ENCODE data around the gene INTS4. TPM values are rescaled to one million over a fixed set of nuclear protein-coding genes. Genes with fewer than 3 reads are reported as not detected.
"Not testable (repeated sequence)": the region's sequence is repeated elsewhere in the genome, so short reads cannot be mapped to it uniquely, and the experiment has no call there.

INTS4 gene
- total RNA-seq, 2 donors from 2014 or later, result 21.5 to 28.0 TPM

DNA sequence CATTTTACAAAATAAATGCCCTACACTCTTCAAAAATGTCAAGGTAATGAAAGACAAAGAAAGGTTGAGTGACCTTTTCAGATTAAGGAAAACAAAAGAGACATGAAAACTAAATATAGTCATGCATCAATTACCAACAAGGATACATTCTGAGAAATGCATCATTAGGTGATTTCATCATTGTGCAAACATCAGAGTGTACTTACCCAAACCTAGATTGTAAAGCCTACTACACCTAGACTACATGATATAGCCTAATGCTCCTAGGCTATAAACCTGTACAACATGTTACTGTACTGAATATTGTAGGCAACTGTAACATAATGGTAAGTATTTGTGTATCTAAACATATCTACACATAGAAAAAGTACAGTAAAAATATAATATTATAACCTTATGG lies 26.7 kb downstream of the INTS4 start:
- DNase-seq, result no peak
- no peaks in the 10 kb centered on the region for H3K4me1 ChIP-seq
- TF ChIP-seq, protein P1, sequence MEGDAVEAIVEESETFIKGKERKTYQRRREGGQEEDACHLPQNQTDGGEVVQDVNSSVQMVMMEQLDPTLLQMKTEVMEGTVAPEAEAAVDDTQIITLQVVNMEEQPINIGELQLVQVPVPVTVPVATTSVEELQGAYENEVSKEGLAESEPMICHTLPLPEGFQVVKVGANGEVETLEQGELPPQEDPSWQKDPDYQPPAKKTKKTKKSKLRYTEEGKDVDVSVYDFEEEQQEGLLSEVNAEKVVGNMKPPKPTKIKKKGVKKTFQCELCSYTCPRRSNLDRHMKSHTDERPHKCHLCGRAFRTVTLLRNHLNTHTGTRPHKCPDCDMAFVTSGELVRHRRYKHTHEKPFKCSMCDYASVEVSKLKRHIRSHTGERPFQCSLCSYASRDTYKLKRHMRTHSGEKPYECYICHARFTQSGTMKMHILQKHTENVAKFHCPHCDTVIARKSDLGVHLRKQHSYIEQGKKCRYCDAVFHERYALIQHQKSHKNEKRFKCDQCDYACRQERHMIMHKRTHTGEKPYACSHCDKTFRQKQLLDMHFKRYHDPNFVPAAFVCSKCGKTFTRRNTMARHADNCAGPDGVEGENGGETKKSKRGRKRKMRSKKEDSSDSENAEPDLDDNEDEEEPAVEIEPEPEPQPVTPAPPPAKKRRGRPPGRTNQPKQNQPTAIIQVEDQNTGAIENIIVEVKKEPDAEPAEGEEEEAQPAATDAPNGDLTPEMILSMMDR (IDR thresholded peaks at IDR 0.05), result no peak
- no peak overlapping the region for H3K4me3 ChIP-seq
- no peaks in the 10 kb centered on the region for H3K27me3 ChIP-seq
- no peaks in the 10 kb centered on the region for H3K9me3 ChIP-seq
- intact Hi-C loops (cut with DNase I), result no loop called here
- H3K36me3 ChIP-seq, result no peaks in the 10 kb centered on the region
- H3K27ac ChIP-seq, result no peak overlapping the region
- H3K9ac ChIP-seq (ENCODE audit: low read depth in 2 of 2, low read length in 2 of 2), result no peak overlapping the region

DNA sequence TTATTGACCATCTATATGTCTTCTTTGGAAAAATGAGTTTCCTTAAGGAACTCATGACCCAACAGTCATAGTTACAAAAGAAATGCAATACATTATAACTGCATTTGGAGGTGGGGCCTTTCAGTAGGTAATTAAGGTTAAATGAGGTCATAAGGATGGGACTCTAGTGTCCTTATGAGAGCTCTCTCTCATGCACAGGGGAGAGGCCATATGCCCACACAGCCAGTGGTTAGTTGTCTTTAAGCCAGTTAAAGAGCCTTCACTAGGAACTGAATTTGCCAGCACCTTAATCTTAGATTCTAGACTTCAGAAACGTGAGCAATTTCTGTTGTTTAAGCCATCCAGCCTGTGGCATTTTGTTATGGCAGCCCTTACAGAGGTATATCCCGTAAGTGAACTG lies 27.3 kb downstream of the INTS4 start:
- intact Hi-C loops (cut with DNase I), result no loop called here
- H3K27ac ChIP-seq, result no peak overlapping the region
- TF ChIP-seq, protein P1 (IDR thresholded peaks at IDR 0.05), result no peak
- no peaks in the 10 kb centered on the region for H3K9me3 ChIP-seq
- H3K4me1 ChIP-seq, result no peaks in the 10 kb centered on the region
- no peak for DNase-seq
- no peak overlapping the region for H3K4me3 ChIP-seq
- H3K36me3 ChIP-seq, result no peaks in the 10 kb centered on the region
- H3K9ac ChIP-seq (ENCODE audit: low read depth in 2 of 2, low read length in 2 of 2), result no peak overlapping the region
- no peaks in the 10 kb centered on the region for H3K27me3 ChIP-seq

DNA sequence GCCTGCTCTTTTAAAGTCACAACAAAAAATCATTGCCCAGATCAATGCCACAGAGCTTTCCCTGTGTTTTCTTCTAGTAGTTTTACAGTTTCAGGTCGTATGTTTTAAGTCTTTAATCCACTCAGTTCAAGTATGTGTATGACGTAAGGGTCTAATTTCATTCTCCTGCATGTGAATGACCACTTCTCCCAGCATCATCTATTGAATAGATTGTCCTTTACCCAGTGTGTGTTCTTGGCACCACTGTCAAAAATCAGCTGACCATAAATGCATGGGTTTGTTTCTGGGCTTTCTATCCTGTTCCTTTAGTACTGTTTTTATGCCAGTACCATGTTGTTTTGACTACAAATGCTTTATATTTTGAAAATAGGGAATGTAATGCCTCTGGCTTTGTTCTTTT lies 28.1 kb downstream of the INTS4 start:
- no peaks in the 10 kb centered on the region for H3K9me3 ChIP-seq
- intact Hi-C loops (cut with DNase I), result no loop called here
- TF ChIP-seq, protein P1 (IDR thresholded peaks at IDR 0.05), result no peak

DNA sequence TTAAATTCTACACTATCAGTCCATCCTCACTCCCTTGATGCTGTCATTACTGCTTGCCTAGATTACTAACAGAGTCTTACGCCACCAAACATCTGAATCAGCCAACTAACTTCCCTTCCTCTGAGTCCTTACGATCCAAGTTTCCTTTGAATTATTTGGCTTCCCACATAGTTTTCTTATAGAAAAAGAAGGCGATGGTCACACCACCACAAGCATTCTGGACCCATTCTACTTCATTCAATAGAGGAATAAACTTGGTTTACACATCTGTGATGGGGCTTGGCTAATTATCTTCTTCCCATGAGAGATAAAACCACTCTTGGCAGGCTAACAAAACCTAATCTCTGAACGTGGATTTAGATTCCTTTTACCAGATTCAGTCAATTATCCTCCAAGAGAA lies 35.0 kb downstream of the INTS4 start:
- TF ChIP-seq, protein P1 (IDR thresholded peaks at IDR 0.05), result no peak
- no peaks in the 10 kb centered on the region for H3K36me3 ChIP-seq

More for the DNA sequence above, 28.1 kb downstream of the INTS4 start:
- H3K27me3 ChIP-seq, result no peaks in the 10 kb centered on the region
- H3K4me3 ChIP-seq, result no peak overlapping the region
- no peak overlapping the region for H3K9ac ChIP-seq (ENCODE audit: low read depth in 2 of 2, low read length in 2 of 2)
- H3K4me1 ChIP-seq, result no peaks in the 10 kb centered on the region
- DNase-seq, result no peak
- no peaks in the 10 kb centered on the region for H3K36me3 ChIP-seq
- no peak overlapping the region for H3K27ac ChIP-seq

DNA sequence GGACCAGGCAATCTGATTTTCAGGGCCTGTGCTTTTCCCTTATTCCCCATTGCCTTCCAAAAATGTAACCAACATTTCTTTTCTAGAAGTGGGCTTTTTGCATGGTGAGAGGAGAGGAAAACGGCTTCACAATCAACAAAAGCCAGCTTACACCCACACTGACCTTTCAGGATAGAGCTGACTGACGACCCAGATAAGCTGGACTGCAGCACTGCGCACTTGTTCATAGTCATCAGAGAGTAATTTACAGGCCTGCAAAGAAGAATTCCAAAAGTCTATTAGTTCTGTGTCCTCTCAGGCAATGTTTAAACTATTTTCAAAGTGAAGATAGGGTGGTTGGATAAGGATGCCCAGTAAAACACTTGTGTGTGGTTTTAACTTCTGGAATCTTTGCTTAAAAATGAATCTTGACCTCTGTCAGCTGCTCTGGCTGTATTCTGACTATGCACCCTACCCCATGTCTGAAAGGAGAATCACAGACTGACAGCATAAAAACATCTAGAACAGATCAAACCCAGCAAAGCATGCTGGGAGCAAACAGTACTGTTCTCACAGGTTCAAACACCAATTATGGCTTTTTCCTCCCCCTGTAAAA lies 35.8 kb downstream of the INTS4 start:
- H3K27ac ChIP-seq; intact Hi-C loops (cut with DNase I); H3K36me3 ChIP-seq; DNase-seq; H3K4me3 ChIP-seq; H3K9me3 ChIP-seq; H3K9ac ChIP-seq (ENCODE audit: low read depth in 2 of 2, low read length in 2 of 2); H3K4me1 ChIP-seq; H3K27me3 ChIP-seq: not testable (repeated sequence)

More for the DNA sequence above, 35.0 kb downstream of the INTS4 start:
- Histone ChIP-seq H3K4me1 (no peaks in the 10 kb centered on the region), H3K4me3 (no peak overlapping the region), H3K9ac (ENCODE audit: low read depth in 2 of 2, low read length in 2 of 2) (no peak overlapping the region), H3K27ac (no peak overlapping the region), H3K27me3 (no peaks in the 10 kb centered on the region), H3K9me3 (no peaks in the 10 kb centered on the region)
- intact Hi-C loops (cut with DNase I), result no loop called here
- DNase-seq, result no peak

DNA sequence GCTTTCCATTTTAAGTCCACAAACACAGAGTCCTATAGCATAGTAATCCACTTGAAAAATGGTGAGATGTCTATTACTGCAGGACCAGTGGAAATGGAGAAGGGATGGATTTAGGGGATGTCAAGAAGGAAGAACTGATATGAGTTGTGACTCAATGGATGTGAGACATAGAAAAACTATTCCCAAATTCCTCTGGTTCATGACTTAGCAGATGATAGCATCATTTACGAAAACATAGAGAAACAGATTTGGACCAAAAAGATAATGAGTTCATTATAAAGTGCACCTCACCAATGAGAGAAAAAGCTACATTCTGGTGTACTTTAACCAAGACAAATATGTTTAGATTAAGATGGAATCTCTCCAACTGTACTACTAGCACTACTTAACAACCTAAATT lies 51.2 kb downstream of the INTS4 start:
- intact Hi-C loops (cut with DNase I); H3K4me1 ChIP-seq: not testable (repeated sequence)

DNA sequence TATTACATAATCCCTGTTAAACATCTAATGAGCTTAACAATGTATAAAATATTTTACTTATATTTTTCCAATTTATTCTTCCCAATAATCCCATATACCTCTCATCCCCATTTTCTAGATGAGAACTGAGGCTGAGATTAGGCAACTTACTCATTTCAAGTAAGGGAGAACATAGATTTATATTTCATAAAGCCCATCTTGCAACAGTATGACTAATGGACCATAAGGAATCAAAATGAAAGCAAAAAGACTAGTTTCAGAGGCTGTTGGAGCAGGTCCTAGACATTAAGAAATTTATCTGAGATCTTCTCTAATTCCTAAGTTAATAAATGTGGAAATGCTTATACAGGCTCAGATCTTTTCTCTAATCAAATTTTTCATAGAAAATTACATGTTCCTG lies 52.0 kb downstream of the INTS4 start:
- H3K4me3 ChIP-seq; H3K27ac ChIP-seq; H3K9ac ChIP-seq (ENCODE audit: low read depth in 2 of 2, low read length in 2 of 2); H3K36me3 ChIP-seq; H3K9me3 ChIP-seq; DNase-seq; H3K4me1 ChIP-seq; intact Hi-C loops (cut with DNase I); H3K27me3 ChIP-seq: not testable (repeated sequence)

More for the DNA sequence above, 51.2 kb downstream of the INTS4 start:
- not testable (repeated sequence) for H3K9ac ChIP-seq (ENCODE audit: low read depth in 2 of 2, low read length in 2 of 2); H3K27ac ChIP-seq; H3K36me3 ChIP-seq; DNase-seq; H3K27me3 ChIP-seq; H3K4me3 ChIP-seq; H3K9me3 ChIP-seq

DNA sequence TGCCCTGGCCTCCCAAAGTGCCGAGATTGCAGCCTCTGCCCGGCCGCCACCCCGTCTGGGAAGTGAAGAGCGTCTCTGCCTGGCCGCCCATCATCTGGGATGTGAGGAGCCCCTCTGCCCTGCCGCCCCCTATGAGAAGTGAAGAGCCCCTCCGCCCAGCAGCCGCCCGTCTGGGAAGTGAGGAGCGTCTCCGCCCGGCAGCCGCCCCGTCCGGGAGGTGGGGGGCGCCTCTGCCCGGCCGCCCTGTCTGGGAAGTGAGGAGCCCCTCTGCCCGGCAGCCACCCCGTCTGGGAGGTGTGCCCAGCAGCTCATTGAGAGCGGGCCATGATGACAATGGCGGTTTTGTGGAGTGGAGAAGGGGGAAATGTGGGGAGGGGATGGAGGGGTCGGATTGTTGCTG lies 60.9 kb downstream of the INTS4 start:
- H3K4me1 ChIP-seq; H3K27ac ChIP-seq; intact Hi-C loops (cut with DNase I); H3K9ac ChIP-seq (ENCODE audit: low read depth in 2 of 2, low read length in 2 of 2); DNase-seq; H3K4me3 ChIP-seq; H3K27me3 ChIP-seq; H3K36me3 ChIP-seq; H3K9me3 ChIP-seq: not testable (repeated sequence)

DNA sequence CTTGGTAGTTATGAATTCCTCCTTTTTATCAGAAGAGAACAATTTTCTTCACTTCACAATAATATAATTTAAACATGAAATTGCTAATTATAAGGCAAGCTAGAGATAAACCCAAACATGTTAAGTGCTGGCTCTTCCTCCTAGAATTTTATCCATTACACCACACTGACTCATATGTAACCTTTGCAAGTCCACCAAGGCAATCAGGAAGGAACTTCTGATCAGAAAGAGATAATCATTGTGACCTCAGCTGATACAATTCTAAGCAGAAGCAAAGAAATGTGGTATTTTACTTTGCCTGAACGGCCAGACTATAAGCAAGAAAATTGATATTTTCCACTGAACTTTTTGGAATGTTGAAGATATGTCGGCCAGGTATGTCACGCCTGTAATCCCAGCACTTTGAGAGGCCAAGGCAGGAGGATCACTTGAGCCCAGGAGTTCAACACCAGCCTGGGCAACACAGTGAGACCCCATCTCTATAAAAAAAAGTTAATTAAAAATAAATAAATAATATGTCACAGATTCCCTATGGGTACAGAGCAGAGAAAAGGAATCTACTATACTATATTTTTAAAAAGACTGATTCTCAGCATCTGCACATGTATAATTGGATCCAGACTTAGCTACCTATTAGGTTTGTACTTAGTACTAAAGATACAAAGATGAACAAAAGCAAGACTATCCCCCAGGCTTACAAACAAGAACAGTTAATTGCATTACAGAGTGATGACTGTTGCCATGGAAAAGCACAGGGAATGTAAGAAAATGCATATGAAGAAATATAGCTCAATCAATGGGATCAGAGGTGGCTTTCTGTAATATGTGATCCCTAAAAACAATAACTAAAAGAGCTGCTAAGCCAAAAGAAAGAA lies 63.9 kb downstream of the INTS4 start:
- H3K4me3 ChIP-seq; H3K27ac ChIP-seq; H3K27me3 ChIP-seq; DNase-seq; H3K9me3 ChIP-seq; H3K36me3 ChIP-seq; H3K4me1 ChIP-seq; intact Hi-C loops (cut with DNase I); H3K9ac ChIP-seq (ENCODE audit: low read depth in 2 of 2, low read length in 2 of 2): not testable (repeated sequence)
